ENCODE data around the gene RHOJ. TPM values are rescaled to one million over a fixed set of nuclear protein-coding genes. Genes with fewer than 3 reads are reported as not detected.

The RHOJ gene
- total and polyA plus RNA-seq, 2 of the 4 experiments (the other 2 are of a cell fraction), result 9.5 to 33.9 TPM

DNA sequence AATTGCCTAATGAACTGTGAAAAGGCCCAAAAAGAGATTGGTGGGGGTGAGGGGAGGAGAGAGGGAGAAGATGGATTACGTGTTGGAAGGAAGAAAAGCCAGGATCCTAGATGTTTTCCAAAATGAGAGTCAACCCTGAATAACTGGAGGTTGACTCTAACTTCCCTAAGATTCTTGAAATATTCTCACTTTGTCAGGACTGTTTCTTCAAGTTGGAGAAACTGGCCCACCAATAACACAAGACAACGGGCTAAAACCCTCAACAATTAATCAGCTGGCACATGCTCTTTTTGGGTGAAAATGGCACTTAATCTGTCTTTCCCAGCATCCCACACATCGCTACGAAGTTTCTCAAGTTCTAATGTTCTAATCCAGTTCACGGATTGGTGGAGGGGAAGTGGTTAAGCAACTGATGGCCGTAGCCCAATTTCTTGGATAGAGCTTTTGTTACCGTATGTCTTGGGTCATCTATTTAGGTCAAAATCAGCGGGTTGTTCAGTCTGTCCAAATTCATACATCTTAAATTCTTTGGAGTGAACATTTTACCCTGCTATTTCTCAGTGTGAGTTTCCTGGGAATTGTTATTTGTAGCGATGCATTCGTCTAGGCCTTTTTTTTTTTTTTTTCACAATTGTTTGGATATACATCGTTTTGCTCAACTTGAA lies 65.5 kb downstream of the RHOJ start:
- POLR2A ChIA-PET (ENCODE audit: unreplicated experiment), result no interaction called here
- whole genome bisulfite sequencing, 2 experiments (ENCODE audit: extremely low coverage in 2 of 2, insufficient read length in 1 of 2), result no CpG with 5 or more reads among the region's 11 CpGs

More for the DNA sequence above, 65.5 kb downstream of the RHOJ start:
- no peak overlapping the region for H3K56ac ChIP-seq (ENCODE audit: extremely low read depth, insufficient read depth, low read length)
- no peak overlapping the region for H2AFZ ChIP-seq (replicated peaks; ENCODE audit: low read length, poor library complexity)
- no peak overlapping the region for H3K9ac ChIP-seq (ENCODE audit: low read depth, low read length)
- H3K4me3 ChIP-seq (ENCODE audit: insufficient read depth, low read depth, low read length), result no peak overlapping the region
- DNase-seq (no peak), ATAC-seq (ENCODE audit: low read depth) (no peak)
- H2BK15ac ChIP-seq (ENCODE audit: low read depth, low read length), result no peak overlapping the region
- dilution Hi-C loops (cut with HindIII; ENCODE audit: low sequenced_read_pairs, unreplicated experiment) (no loop called here), in situ Hi-C loops (cut with MboI; ENCODE audit: low sequenced_read_pairs) (loop anchor here (5.0 kb wide), 1 partner anchor 97 kb away; no protein-coding TSS in a partner anchor), intact Hi-C loops (cut with micrococcal nuclease) (loop anchor here (10.0 kb wide), 1 partner anchor 1345 kb away; no protein-coding TSS in a partner anchor)
- no peak overlapping the region for H2BK120ac ChIP-seq (ENCODE audit: low read depth, low read length)
- no peaks in the 10 kb centered on the region for H3K9me3 ChIP-seq (ENCODE audit: control insufficient read depth, insufficient read depth, low read length)
- H2AK5ac ChIP-seq (ENCODE audit: low read depth, low read length), result no peak overlapping the region
- no peak overlapping the region for H3K23ac ChIP-seq (ENCODE audit: low read depth, low read length)
- H2AK9ac ChIP-seq (replicated peaks; ENCODE audit: low read depth, low read length, poor library complexity), result no peak overlapping the region
- no peaks in the 10 kb centered on the region for H4K20me1 ChIP-seq (ENCODE audit: insufficient read depth, low read length)
- H3K4ac ChIP-seq (ENCODE audit: low read depth, low read length), result no peak overlapping the region
- no peak overlapping the region for H4K8ac ChIP-seq (ENCODE audit: low read depth in 2 of 2, low read length in 2 of 2)
- H3K18ac ChIP-seq (ENCODE audit: low read depth, low read length), result no peak overlapping the region
- no peaks in the 10 kb centered on the region for H3K79me1 ChIP-seq (ENCODE audit: low read depth in 1 of 2, low read length in 2 of 2)
- no peak overlapping the region for H2BK5ac ChIP-seq (ENCODE audit: low read depth, low read length, poor library complexity, severe bottlenecking)
- H2BK20ac ChIP-seq (ENCODE audit: low read depth, low read length), result no peak overlapping the region
- no peak overlapping the region for H3K4me2 ChIP-seq (ENCODE audit: low read depth, low read length)
- no peak overlapping the region for H4K91ac ChIP-seq (ENCODE audit: insufficient read depth, low read depth, low read length)
- CTCF ChIA-PET, result interaction anchor here (0.6 kb wide), 1 partner anchor 1296 kb away, joined by 6 read pairs; no protein-coding TSS in a partner anchor
- TF ChIP-seq, protein P1, sequence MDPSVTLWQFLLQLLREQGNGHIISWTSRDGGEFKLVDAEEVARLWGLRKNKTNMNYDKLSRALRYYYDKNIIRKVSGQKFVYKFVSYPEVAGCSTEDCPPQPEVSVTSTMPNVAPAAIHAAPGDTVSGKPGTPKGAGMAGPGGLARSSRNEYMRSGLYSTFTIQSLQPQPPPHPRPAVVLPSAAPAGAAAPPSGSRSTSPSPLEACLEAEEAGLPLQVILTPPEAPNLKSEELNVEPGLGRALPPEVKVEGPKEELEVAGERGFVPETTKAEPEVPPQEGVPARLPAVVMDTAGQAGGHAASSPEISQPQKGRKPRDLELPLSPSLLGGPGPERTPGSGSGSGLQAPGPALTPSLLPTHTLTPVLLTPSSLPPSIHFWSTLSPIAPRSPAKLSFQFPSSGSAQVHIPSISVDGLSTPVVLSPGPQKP (IDR thresholded peaks at IDR 0.05; ENCODE audit: borderline replicate concordance, low read depth, low read length), result no peak
- TF ChIP-seq BHLHE40 (IDR thresholded peaks at IDR 0.05; ENCODE audit: low read depth, low read length), result no peak
- no peak for TF ChIP-seq CHD1 (IDR thresholded peaks at IDR 0.05; ENCODE audit: low read depth, low read length)
- no peak for TF ChIP-seq RAD21 (IDR thresholded peaks at IDR 0.05; ENCODE audit: low read length)
- TF ChIP-seq RFX5 (IDR thresholded peaks at IDR 0.05; ENCODE audit: low read depth, low read length), result no peak
- TF ChIP-seq FOS (IDR thresholded peaks at IDR 0.05; ENCODE audit: low read depth, low read length), result no peak
- TF ChIP-seq MXI1 (IDR thresholded peaks at IDR 0.05; ENCODE audit: borderline replicate concordance, low read depth, low read length), result no peak
- no peak for TF ChIP-seq CEBPB (IDR thresholded peaks at IDR 0.05; ENCODE audit: low read depth, low read length)
- no peak overlapping the region for H3K14ac ChIP-seq (replicated peaks; ENCODE audit: low read depth, low read length)
- H3K27ac ChIP-seq (ENCODE audit: insufficient read depth, low read length), result no peak overlapping the region
- no peaks in the 10 kb centered on the region for H3K9me1 ChIP-seq (ENCODE audit: insufficient read depth, low read length)
- H4K5ac ChIP-seq (ENCODE audit: low read depth, low read length), result no peak overlapping the region
- no peaks in the 10 kb centered on the region for H3K4me1 ChIP-seq (ENCODE audit: control insufficient read depth, insufficient read depth, low read length)
- no peaks in the 10 kb centered on the region for H3K36me3 ChIP-seq (ENCODE audit: control insufficient read depth, insufficient read depth, low read length)
- BruUV-seq (replicated peaks), result no TSS peak
- H3K27me3 ChIP-seq (ENCODE audit: control insufficient read depth, insufficient read depth, low read length), result no peaks in the 10 kb centered on the region

Measured in IMR-90 (cell line).